ENCODE measurements around the gene HSPB9.
A peak's percentile ranks its signal among the peaks of the same experiment; 100 is the strongest.

HSPB9 gene

GRCh38 chr17:42120770-42121769 lies 1.5 kb upstream of the HSPB9 start, which contains the start of gene KAT2A:
Gene KAT2A (minus strand): TSS chr17:42121367. CDS start chr17:42121304, 63 bp downstream.
- Mint-ChIP-seq H3K27ac (peak within 1 kb of the TSS; percentile 57), H3K27me3 (ENCODE audit: low read depth) (no peaks in the 10 kb centered on the region), H3K9me3 (no peaks in the 10 kb centered on the region), H3K4me1 (ENCODE audit: low read depth) (peaks cover 22% of the 10 kb centered on the region), H3K4me3 (peak within 1 kb of the TSS; percentile 74), H3K36me3 (ENCODE audit: low read depth) (peaks cover 24% of the 10 kb centered on the region)
- DNase-seq (ENCODE audit: low spot score): peak; percentile 81

GRCh38 chr17:42124256-42124655 lies 1.7 kb downstream of the HSPB9 start:
- no peak overlapping the region for H3K27ac Mint-ChIP-seq
- DNase-seq (ENCODE audit: low spot score): no peak
- no peak overlapping the region for H3K4me3 Mint-ChIP-seq
- peaks cover 31% of the 10 kb centered on the region for H3K36me3 Mint-ChIP-seq (ENCODE audit: low read depth)
- H3K9me3 Mint-ChIP-seq: no peaks in the 10 kb centered on the region
- H3K4me1 Mint-ChIP-seq (ENCODE audit: low read depth): peaks cover 11% of the 10 kb centered on the region
- no peaks in the 10 kb centered on the region for H3K27me3 Mint-ChIP-seq (ENCODE audit: low read depth)

- H3K27me3 Mint-ChIP-seq (ENCODE audit: low read depth): no peaks in the 10 kb centered on the region
- peaks cover 35% of the 10 kb centered on the region for H3K36me3 Mint-ChIP-seq (ENCODE audit: low read depth)
- no peak overlapping the region for H3K27ac Mint-ChIP-seq
- no peaks in the 10 kb centered on the region for H3K9me3 Mint-ChIP-seq
- no peak overlapping the region for H3K4me3 Mint-ChIP-seq
- peaks cover 4% of the 10 kb centered on the region for H3K4me1 Mint-ChIP-seq (ENCODE audit: low read depth)
- DNase-seq (ENCODE audit: low spot score): no peak
Measured at GRCh38 chr17:42125565-42125964, 3.0 kb downstream of the HSPB9 start.

DNA sequence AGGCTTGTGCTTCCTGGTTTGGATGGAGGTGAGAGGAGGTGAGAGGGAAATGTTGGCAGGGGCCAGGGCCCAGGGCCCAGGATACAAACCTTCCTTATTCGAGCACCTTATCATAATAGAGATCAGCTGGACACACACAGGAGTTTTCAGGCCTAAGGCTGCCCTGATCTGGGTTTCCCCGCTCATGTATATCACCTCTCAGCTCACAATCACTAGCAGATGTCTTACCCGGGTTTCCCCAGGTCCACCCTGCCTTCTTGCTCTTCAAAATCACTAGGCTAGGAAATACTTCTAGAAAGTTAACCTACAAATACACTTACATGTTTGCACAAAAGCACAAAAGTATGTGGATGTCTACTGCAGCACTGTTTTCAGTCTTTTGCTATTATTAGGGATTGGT lies 4.2 kb downstream of the HSPB9 start:
- Mint-ChIP-seq H3K36me3 (ENCODE audit: low read depth) (peaks cover 42% of the 10 kb centered on the region), H3K27ac (no peak overlapping the region), H3K4me3 (no peak overlapping the region), H3K27me3 (ENCODE audit: low read depth) (no peaks in the 10 kb centered on the region), H3K4me1 (ENCODE audit: low read depth) (peaks cover 2% of the 10 kb centered on the region), H3K9me3 (no peaks in the 10 kb centered on the region)
- DNase-seq (ENCODE audit: low spot score): no peak

- H3K4me3 Mint-ChIP-seq: no peak overlapping the region
- H3K9me3 Mint-ChIP-seq: no peaks in the 10 kb centered on the region
- no peaks in the 10 kb centered on the region for H3K27me3 Mint-ChIP-seq (ENCODE audit: low read depth)
- H3K27ac Mint-ChIP-seq: no peak overlapping the region
- peaks cover 4% of the 10 kb centered on the region for H3K4me1 Mint-ChIP-seq (ENCODE audit: low read depth)
- no peak for DNase-seq (ENCODE audit: low spot score)
- H3K36me3 Mint-ChIP-seq (ENCODE audit: low read depth): peaks cover 42% of the 10 kb centered on the region
Measured at GRCh38 chr17:42127414-42127813, 4.8 kb downstream of the HSPB9 start.

DNA sequence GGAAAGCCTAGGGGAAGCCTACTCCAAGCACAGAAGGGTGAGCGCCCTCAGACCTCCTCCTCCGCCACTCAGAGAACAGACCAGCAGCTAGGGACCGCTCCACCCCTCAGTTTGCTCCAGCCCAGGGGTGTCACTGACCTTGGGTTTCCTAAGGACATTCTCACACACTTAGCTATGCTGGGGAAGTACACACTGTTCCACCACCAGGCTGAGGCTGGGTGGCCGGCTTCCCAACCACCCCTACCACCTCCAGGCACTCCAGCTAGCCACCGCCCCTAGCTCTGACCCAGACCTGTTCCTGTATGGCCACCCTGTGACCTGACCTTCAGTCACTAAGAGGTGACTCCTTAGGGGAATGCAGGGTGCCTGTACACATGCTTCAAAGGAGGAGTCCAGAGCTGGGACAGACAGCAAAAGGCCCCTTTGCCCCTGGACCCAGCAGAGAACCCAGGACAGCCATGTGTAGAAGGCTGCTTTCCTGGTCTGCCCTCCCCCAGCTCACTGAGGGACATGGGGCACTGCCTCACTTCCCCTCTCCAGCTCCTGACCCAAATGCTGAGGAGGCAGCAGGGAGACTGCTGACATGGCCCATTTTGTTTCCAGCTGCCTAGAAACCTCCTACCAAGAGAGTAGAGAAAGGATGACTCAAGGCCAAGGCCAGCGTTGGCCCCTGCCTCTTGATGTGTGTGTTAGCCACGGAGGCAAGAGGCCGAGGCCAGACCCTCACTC lies 6.7 kb downstream of the HSPB9 start:
- H3K27ac Mint-ChIP-seq: no peak overlapping the region
- H3K4me1 Mint-ChIP-seq (ENCODE audit: low read depth): peaks cover 17% of the 10 kb centered on the region
- H3K4me3 Mint-ChIP-seq: no peak overlapping the region
- no peaks in the 10 kb centered on the region for H3K27me3 Mint-ChIP-seq (ENCODE audit: low read depth)
- H3K9me3 Mint-ChIP-seq: no peaks in the 10 kb centered on the region
- H3K36me3 Mint-ChIP-seq (ENCODE audit: low read depth): peaks cover 47% of the 10 kb centered on the region
- no peak for DNase-seq (ENCODE audit: low spot score)

DNA sequence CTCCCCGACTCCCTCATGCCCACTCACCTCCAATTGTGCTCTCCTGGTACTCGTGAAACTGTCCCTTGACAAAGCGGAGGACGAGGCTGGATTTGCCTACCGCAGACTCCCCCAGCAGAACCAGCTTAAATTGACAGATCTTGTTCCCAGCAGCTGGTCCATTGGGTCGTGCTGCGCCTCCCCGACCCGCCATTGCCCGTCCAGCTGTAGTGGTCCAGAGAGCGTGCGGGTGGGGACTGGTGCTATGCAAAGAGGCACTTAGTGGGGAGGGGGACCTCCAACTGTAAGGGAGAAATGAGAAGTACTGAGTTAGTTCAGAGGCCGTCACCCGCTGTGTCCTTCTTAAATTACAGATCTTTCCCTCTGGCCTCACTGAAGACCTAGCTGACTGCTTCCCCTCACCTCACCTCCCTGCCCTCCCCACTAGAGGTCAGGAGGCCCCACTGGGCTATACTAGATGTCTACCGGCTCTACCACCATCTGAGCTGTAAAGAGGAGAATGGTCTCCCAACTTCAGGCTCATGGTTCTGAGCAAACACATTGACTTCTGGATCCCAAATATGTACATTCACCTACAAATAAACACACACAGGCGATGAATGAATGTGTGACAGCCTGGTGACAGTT lies 7.8 kb downstream of the HSPB9 start:
- Mint-ChIP-seq H3K4me3 (no peak overlapping the region), H3K27me3 (ENCODE audit: low read depth) (no peaks in the 10 kb centered on the region), H3K9me3 (no peaks in the 10 kb centered on the region), H3K36me3 (ENCODE audit: low read depth) (peaks cover 40% of the 10 kb centered on the region), H3K27ac (no peak overlapping the region), H3K4me1 (ENCODE audit: low read depth) (peaks cover 18% of the 10 kb centered on the region)
- no peak for DNase-seq (ENCODE audit: low spot score)

- Mint-ChIP-seq H3K36me3 (ENCODE audit: low read depth) (peaks cover 37% of the 10 kb centered on the region), H3K9me3 (no peaks in the 10 kb centered on the region), H3K4me3 (no peak overlapping the region), H3K27me3 (ENCODE audit: low read depth) (no peaks in the 10 kb centered on the region), H3K4me1 (ENCODE audit: low read depth) (peaks cover 24% of the 10 kb centered on the region), H3K27ac (peak overlapping the region; percentile 2)
- DNase-seq (ENCODE audit: low spot score): no peak
Measured at GRCh38 chr17:42131232-42131631, 8.6 kb downstream of the HSPB9 start.

- H3K27me3 Mint-ChIP-seq (ENCODE audit: low read depth): no peaks in the 10 kb centered on the region
Measured at GRCh38 chr17:42131981-42132432, 9.4 kb downstream of the HSPB9 start.

DNA sequence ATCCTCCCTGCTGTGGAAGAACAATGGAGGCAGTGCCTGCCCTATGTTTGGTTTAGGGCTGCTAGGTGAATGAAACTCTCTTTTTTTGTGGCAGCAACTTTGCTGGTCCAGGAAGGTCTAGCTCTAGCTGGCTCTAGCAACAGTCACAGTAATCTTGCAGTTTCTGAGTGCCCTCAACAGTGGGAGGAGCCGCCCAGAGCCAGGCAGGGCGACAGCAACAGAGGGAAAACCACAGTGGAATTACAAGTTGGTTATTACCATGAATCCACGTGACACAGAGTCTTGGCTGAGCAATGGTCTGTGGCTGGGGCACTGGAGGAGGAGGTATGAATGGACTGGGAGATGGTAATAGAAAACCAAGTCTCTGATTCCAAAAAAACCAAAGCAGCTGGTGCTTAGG lies 10.3 kb downstream of the HSPB9 start:
- Mint-ChIP-seq H3K27me3 (ENCODE audit: low read depth) (no peaks in the 10 kb centered on the region), H3K27ac (peak overlapping the region; percentile 65), H3K36me3 (ENCODE audit: low read depth) (peaks cover 27% of the 10 kb centered on the region), H3K4me1 (ENCODE audit: low read depth) (peaks cover 24% of the 10 kb centered on the region), H3K4me3 (peak overlapping the region; percentile 39), H3K9me3 (no peaks in the 10 kb centered on the region)
- peak; percentile 33 for DNase-seq (ENCODE audit: low spot score)

More at GRCh38 chr17:42131981-42132432, 9.4 kb downstream of the HSPB9 start:
- DNase-seq (ENCODE audit: low spot score): no peak
- Mint-ChIP-seq H3K27ac (no peak overlapping the region), H3K9me3 (no peaks in the 10 kb centered on the region), H3K4me1 (ENCODE audit: low read depth) (peaks cover 24% of the 10 kb centered on the region), H3K36me3 (ENCODE audit: low read depth) (peaks cover 31% of the 10 kb centered on the region), H3K4me3 (no peak overlapping the region)

DNA sequence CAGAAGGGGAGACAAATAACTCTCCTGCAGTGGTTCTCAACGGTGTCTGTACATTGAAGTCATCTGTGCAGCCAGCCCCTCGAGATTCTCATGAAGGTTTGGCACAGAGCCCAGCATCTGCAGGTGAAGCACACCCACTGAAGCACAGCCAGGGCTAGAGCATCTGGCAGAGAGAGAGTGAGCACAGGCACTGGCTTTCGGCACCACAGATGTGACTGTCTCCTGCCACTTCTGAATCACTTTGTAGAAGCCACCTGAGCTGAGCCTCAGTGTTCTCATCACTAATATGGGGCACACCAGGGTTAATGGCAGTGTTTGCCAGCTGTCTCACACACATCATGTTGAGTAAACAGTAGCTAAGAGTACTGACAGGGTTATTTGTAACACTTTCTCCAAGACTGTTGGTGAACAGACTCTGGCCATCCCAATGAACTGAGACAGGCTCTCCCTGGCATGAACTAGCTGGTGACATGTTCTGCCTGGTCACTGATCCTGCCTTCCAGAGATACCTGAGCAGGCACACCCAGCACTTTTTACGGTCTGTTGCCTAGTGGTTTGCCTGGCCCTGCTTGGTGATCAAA lies 10.9 kb downstream of the HSPB9 start:
- Mint-ChIP-seq H3K9me3 (no peaks in the 10 kb centered on the region), H3K27ac (peak overlapping the region; percentile 65), H3K36me3 (ENCODE audit: low read depth) (peaks cover 22% of the 10 kb centered on the region), H3K27me3 (ENCODE audit: low read depth) (no peaks in the 10 kb centered on the region), H3K4me1 (ENCODE audit: low read depth) (peaks cover 24% of the 10 kb centered on the region), H3K4me3 (no peak overlapping the region)
- DNase-seq (ENCODE audit: low spot score): no peak

GRCh38 chr17:42135151-42135550 lies 12.5 kb downstream of the HSPB9 start:
- H3K4me3 Mint-ChIP-seq: no peak overlapping the region
- no peaks in the 10 kb centered on the region for H3K9me3 Mint-ChIP-seq
- H3K27me3 Mint-ChIP-seq (ENCODE audit: low read depth): no peaks in the 10 kb centered on the region
- H3K27ac Mint-ChIP-seq: no peak overlapping the region
- peaks cover 24% of the 10 kb centered on the region for H3K4me1 Mint-ChIP-seq (ENCODE audit: low read depth)
- H3K36me3 Mint-ChIP-seq (ENCODE audit: low read depth): peaks cover 21% of the 10 kb centered on the region
- no peak for DNase-seq (ENCODE audit: low spot score)

Measured in T-helper 2 cell treated with Interferon-gamma antibody and Interleukin-4, amounts not matched to agents 5 μg/mL and 100 μg/mL, for 36 hours (primary cell).